HepG2 (cell line): ENCODE data around the gene MAGI1. TPM values are rescaled to one million over a fixed set of nuclear protein-coding genes. Genes with fewer than 3 reads are reported as not detected.
A peak's percentile ranks its signal among the peaks of the same experiment; 100 is the strongest.

Experiments
- ATAC-seq: fragments of 200-7000 bp; cut with Tn5 transposase; 3 replicates; pipeline ENCODE4 v1.9.1; 2020; ENCODE audit warnings: mild to moderate bottlenecking, moderate library complexity
- BruUV-seq: library from RNA; stranded (reverse); fragments of 400-500 nt; replicated peaks from 2 replicates; lab custom pipeline; 2021; lab: Mats Ljungman, UMichigan
- CTCF ChIA-PET: fragments of 300-600 bp; formaldehyde crosslinking; extraction: SDS; loops from one replicate; lab custom pipeline; 2021; ENCODE audit warnings: low total read pairs, inconsistent platforms, low intra/inter-chr PET ratio; lab: Yijun Ruan, JAX
- POLR2A ChIA-PET: fragments of 350-600 bp; sonication (Branson Sonifier 250); formaldehyde crosslinking; loops from one replicate; lab custom pipeline; 2020; ENCODE audit warnings: antibody characterized with exemption, inconsistent platforms; lab: Yijun Ruan, JAX
- DNase-seq: peaks from one replicate; pipeline ENCODE4 v3.0.0-alpha.2; 2015; ENCODE audit warnings: low spot score
- FAIRE-seq: peaks from 3 replicates; lab custom pipeline; 2011; peaks lifted over from hg19 to GRCh38; lab: Jason Lieb, UNC
- H2AFZ ChIP-seq: one replicate; pipeline ENCODE4 v1.6.1; 2011; ENCODE audit warnings: low read length, inconsistent platforms
- H3K27ac ChIP-seq: fragments of 300-600 bp; 3 replicates; pipeline ENCODE4 v1.8.0; 2011; ENCODE audit warnings: mixed run types, mild to moderate bottlenecking, mixed read lengths, low read length, inconsistent platforms; ENCODE audit not compliant: insufficient read depth; ENCODE audit errors: extremely low read length
- H3K27me3 ChIP-seq, 2 experiments: fragments of 200-600 bp in 1 of 2; 2 replicates in 1 of 2; 3 replicates in 1 of 2; pipeline versions ENCODE4 v1.6.0 to v1.8.0; 2011; ENCODE audit warnings: low read length in 2 of 2, mild to moderate bottlenecking in 2 of 2, moderate library complexity in 2 of 2, inconsistent platforms in 1 of 2; ENCODE audit not compliant: insufficient read depth in 2 of 2, control insufficient read depth in 1 of 2
- H3K36me3 ChIP-seq, 2 experiments: fragments of 200-600 bp in 1 of 2; replicated peaks in 1 of 2; 2 replicates in 1 of 2; 3 replicates in 1 of 2; pipeline versions ENCODE4 v1.5.1 to v1.8.0; 2011; ENCODE audit warnings: low read length in 2 of 2, inconsistent platforms in 1 of 2; ENCODE audit not compliant: insufficient read depth in 2 of 2, control insufficient read depth in 1 of 2
- H3K4me1 ChIP-seq: 2 replicates; pipeline ENCODE4 v1.5.1; 2012; ENCODE audit warnings: low read length, inconsistent platforms; ENCODE audit not compliant: insufficient read depth
- H3K4me2 ChIP-seq: 2 replicates; pipeline ENCODE4 v1.6.0; 2011; ENCODE audit warnings: low read depth, low read length, inconsistent platforms
- H3K4me3 ChIP-seq, 3 experiments: fragments of 200-600 bp in 1 of 3; sonication (generic), shearing (Covaris generic) in 1 of 3; replicated peaks in 1 of 3; 2 replicates each; pipeline ENCODE4 v1.5.1; 2011 to 2016; ENCODE audit warnings: low read length in 3 of 3, inconsistent platforms in 2 of 3, low read depth in 2 of 3, mild to moderate bottlenecking in 2 of 3, control low read depth in 1 of 3, mixed read lengths in 1 of 3; ENCODE audit not compliant: insufficient read depth in 1 of 3
- H3K79me2 ChIP-seq: one replicate; pipeline ENCODE4 v1.6.1; 2011; ENCODE audit warnings: low read length, inconsistent platforms; ENCODE audit not compliant: insufficient read depth
- H3K9ac ChIP-seq: 2 replicates; pipeline ENCODE4 v1.6.0; 2011; ENCODE audit warnings: mild to moderate bottlenecking, low read depth, low read length, inconsistent platforms; ENCODE audit not compliant: insufficient read depth
- H3K9me3 ChIP-seq: 2 replicates; pipeline ENCODE4 v1.5.1; 2012; ENCODE audit warnings: mild to moderate bottlenecking, low read length
- H4K20me1 ChIP-seq: 2 replicates; pipeline ENCODE4 v1.6.0; 2011; ENCODE audit warnings: inconsistent platforms, mild to moderate bottlenecking, low read length, moderate library complexity; ENCODE audit not compliant: insufficient read depth
- ARHGAP35 ChIP-seq: sonication (generic); formaldehyde crosslinking; IDR thresholded peaks from 2 replicates; pipeline ENCODE4 v1.9.0; 2022; ENCODE audit warnings: mild to moderate bottlenecking, inconsistent platforms, moderate library complexity, missing genetic modification reagents, borderline replicate concordance
- CEBPG ChIP-seq: IDR thresholded peaks from 2 replicates; pipeline ENCODE4 v1.6.1; 2016
- FOXA3 ChIP-seq: IDR thresholded peaks from 2 replicates; pipeline ENCODE4 v1.6.1; 2016; ENCODE audit warnings: missing genetic modification reagents, missing compliant biosample characterization
- KMT2B ChIP-seq: IDR thresholded peaks from 2 replicates; pipeline ENCODE4 v1.6.1; 2016; ENCODE audit warnings: missing genetic modification reagents, missing compliant biosample characterization
- NPAS2 ChIP-seq: sonication (generic); formaldehyde crosslinking; IDR thresholded peaks from 2 replicates; pipeline ENCODE4 v1.8.0; 2022; ENCODE audit warnings: mild to moderate bottlenecking, missing genetic modification reagents, borderline replicate concordance
- PHB2 ChIP-seq: fragments of 450-650 bp; IDR thresholded peaks from 2 replicates; pipeline ENCODE4 v1.6.1; 2018; ENCODE audit not compliant: partially characterized antibody
- SALL1 ChIP-seq: sonication (generic); formaldehyde crosslinking; IDR thresholded peaks from 2 replicates; pipeline ENCODE4 v1.8.0; 2022; ENCODE audit warnings: mild to moderate bottlenecking, missing genetic modification reagents
- SAP130 ChIP-seq: IDR thresholded peaks from 2 replicates; pipeline ENCODE4 v1.6.1; 2016; ENCODE audit warnings: low read depth
- ZMYM2 ChIP-seq: sonication (generic); formaldehyde crosslinking; IDR thresholded peaks from 2 replicates; pipeline ENCODE4 v1.8.0; 2022; ENCODE audit warnings: mild to moderate bottlenecking, missing genetic modification reagents
- ZNF180 ChIP-seq: sonication (generic); formaldehyde crosslinking; IDR thresholded peaks from 2 replicates; pipeline ENCODE4 v1.4.0; 2020; ENCODE audit warnings: low read depth, missing genetic modification reagents, borderline replicate concordance
- ZNF235 ChIP-seq: sonication (generic); formaldehyde crosslinking; IDR thresholded peaks from 2 replicates; pipeline ENCODE4 v1.8.1; 2023; ENCODE audit warnings: mild to moderate bottlenecking, missing genetic modification reagents, borderline replicate concordance
- ZNF564 ChIP-seq: sonication (generic); formaldehyde crosslinking; IDR thresholded peaks from 2 replicates; pipeline ENCODE4 v1.8.1; 2023; ENCODE audit warnings: mild to moderate bottlenecking, missing genetic modification reagents
- WGBS: methylation state at CpG from one replicate; pipeline ENCODE4 v1.1.6; 2017; ENCODE audit warnings: low lambda C conversion rate; 5-methylcytosine and 5-hydroxymethylcytosine counted together
- in situ Hi-C: cut with HindIII; loops from 2 replicates; pipeline ENCODE4 v1.10.0; 2017; ENCODE audit warnings: low pct_unique_long_range_greater_than_20kb; ENCODE audit not compliant: extremely low pct_ligation_motif_present
- intact Hi-C: fragments of 100-400 bp; cut with micrococcal nuclease; formaldehyde crosslinking; loops from one replicate; pipeline ENCODE4 v1.10.0; 2022; ENCODE audit not compliant: unreplicated experiment
- polyA plus RNA-seq, 8 experiments: library from polyadenylated mRNA; depleted of rRNA in 3 of 8; stranded (reverse) in 7 of 8; unstranded in 1 of 8; fragments of >200 nt; fragmentation: Illumina TruSeq in 4 of 8; extraction: Trizol in 4 of 8; gene quantifications; 2 replicates each; pipeline versions ENCODE4 v1.2.1 to v1.2.3, GENCODE V29; 2011 to 2016; ENCODE audit warnings: low read depth in 4 of 8, missing spikeins in 1 of 8, mixed read lengths in 1 of 8; ENCODE audit not compliant: insufficient read depth in 1 of 8
- total RNA-seq, 5 experiments: library from RNA; depleted of rRNA; stranded (reverse); fragments of >200 nt; fragmentation: Illumina TruSeq; extraction: Trizol; gene quantifications; 2 replicates each; pipeline ENCODE4 v1.2.3, GENCODE V29; 2016; ENCODE audit warnings: low read depth in 1 of 5
- TF ChIP-seq, protein P1 (sequence below): sonication (generic); formaldehyde crosslinking; IDR thresholded peaks from 2 replicates; pipeline ENCODE4 v1.4.0; 2020; ENCODE audit warnings: mild to moderate bottlenecking, missing genetic modification reagents
- TF ChIP-seq, protein P2 (sequence below): sonication (generic); formaldehyde crosslinking; IDR thresholded peaks from 2 replicates; pipeline ENCODE4 v1.5.1; 2020; ENCODE audit warnings: mild to moderate bottlenecking, missing genetic modification reagents, borderline replicate concordance
- TF ChIP-seq, protein P3 (sequence below): sonication (generic); formaldehyde crosslinking; IDR thresholded peaks from one replicate; pipeline ENCODE4 v1.5.1; 2020; ENCODE audit warnings: mild to moderate bottlenecking, missing genetic modification reagents; ENCODE audit errors: not compliant biosample characterization

MAGI1 gene
- total and polyA plus RNA-seq, 2 of the 13 experiments (the other 11 are each of a cell fraction or from before 2014, with no cell fraction given), result 22.2 to 26.0 TPM

DNA sequence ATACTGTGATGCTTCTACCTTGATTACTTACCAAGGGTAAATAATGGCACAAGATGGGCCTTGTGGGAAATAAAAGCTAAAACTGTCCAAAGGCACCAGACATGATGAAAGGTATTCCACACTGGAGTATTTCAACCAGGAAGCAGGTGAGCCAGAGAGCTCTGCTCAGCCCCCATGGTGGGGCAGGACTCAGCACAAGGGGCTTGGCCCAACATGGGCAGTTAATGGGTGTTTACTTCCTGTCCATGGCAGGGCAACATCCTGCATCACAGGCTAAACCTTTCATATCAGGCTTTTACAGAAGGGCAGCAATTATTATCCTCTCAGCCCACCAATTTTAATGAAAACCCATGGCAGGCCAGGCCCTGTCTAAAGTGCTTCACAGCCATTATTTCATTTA, 38.2 kb downstream of the MAGI1 start (continued):
- TF ChIP-seq, protein P1, sequence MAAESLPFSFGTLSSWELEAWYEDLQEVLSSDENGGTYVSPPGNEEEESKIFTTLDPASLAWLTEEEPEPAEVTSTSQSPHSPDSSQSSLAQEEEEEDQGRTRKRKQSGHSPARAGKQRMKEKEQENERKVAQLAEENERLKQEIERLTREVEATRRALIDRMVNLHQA (CRISPR knock-in tag), result no peak
- TF ChIP-seq ZNF180 (no peak), FOXA3 (0 out of 2 replicates have a peak, but pooled peaks have one; percentile 7), SAP130 (CRISPR knock-in tag) (0 out of 2 replicates have a peak, but pooled peaks have one; percentile 12)
- TF ChIP-seq, all 625 proteins: peak for 6

DNA sequence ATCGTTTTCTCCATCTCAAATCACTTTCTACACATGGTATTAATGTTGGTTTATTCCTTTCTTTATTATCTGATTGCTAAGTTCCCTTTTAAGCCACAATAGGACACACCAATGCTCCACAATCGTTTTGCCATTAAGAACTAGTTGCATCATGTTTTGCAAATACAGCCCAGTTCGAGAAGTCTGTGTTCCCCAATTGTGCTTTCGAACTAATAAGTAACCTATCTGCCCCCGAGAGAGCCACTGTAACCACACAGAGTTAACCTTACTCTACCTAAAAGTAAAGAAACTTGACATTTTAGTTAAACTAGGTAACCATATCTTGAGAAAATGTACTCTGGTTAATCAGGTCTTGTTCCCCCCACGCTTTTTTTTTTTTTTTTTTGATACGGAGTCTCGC, 39.1 kb downstream of the MAGI1 start:
- peak overlapping the region; percentile 65 for H3K4me2 ChIP-seq
- WGBS, result 1% methylated on average over 8 of the region's 8 CpGs
- peaks cover 82% of the 10 kb centered on the region for H3K79me2 ChIP-seq
- POLR2A ChIA-PET, result interaction anchor here (0.7 to 2.5 kb wide), 3 partner anchors 38 to 505 kb away, joined by 3 to 8 read pairs (median 6); no protein-coding TSS in a partner anchor
- no TSS peak for BruUV-seq
- H3K4me1 ChIP-seq, result peaks cover 44% of the 10 kb centered on the region
- FAIRE-seq (peak; percentile 72), DNase-seq (peak; percentile 73), ATAC-seq (peak; percentile 93)
- H4K20me1 ChIP-seq, result peaks cover 25% of the 10 kb centered on the region; the same call in 1 of the 2 replicates
- H3K27me3 ChIP-seq, result no peaks in the 10 kb centered on the region
- CTCF ChIA-PET, result no interaction called here
- H3K9ac ChIP-seq, result peak overlapping the region; percentile 54
- peak overlapping the region; percentile 41 to 66 (median 43) for H3K4me3 ChIP-seq
- H3K36me3 ChIP-seq, result peaks cover 3 to 7% of the 10 kb centered on the region in 2 experiments; a peak in 2 of 5 replicates
- in situ Hi-C loops, result no loop called here
- H3K27ac ChIP-seq, result peak overlapping the region; percentile 54
- intact Hi-C loops, result loop anchor here (5.0 kb wide), 1 partner anchor 38 kb away; the partner anchor contains the start of gene MAGI1
- no peaks in the 10 kb centered on the region for H3K9me3 ChIP-seq
- H2AFZ ChIP-seq, result no peak overlapping the region
- TF ChIP-seq ZNF564 (CRISPR knock-in tag) (no peak), PHB2 (no peak), CEBPG (peak; percentile 95), ZMYM2 (CRISPR knock-in tag) (no peak), SALL1 (CRISPR knock-in tag) (no peak), ZNF235 (CRISPR knock-in tag) (no peak), KMT2B (CRISPR knock-in tag) (no peak), ARHGAP35 (CRISPR knock-in tag) (no peak), NPAS2 (CRISPR knock-in tag) (no peak)
- TF ChIP-seq, protein P2, sequence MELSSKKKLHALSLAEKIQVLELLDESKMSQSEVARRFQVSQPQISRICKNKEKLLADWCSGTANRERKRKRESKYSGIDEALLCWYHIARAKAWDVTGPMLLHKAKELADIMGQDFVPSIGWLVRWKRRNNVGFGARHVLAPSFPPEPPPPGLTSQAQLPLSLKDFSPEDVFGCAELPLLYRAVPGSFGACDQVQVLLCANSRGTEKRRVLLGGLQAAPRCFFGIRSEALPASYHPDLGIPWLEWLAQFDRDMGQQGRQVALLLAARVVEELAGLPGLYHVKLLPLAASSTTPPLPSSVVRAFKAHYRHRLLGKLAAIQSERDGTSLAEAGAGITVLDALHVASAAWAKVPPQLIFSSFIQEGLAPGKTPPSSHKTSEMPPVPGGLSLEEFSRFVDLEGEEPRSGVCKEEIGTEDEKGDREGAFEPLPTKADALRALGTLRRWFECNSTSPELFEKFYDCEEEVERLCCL, result no peak
- TF ChIP-seq, protein P3, sequence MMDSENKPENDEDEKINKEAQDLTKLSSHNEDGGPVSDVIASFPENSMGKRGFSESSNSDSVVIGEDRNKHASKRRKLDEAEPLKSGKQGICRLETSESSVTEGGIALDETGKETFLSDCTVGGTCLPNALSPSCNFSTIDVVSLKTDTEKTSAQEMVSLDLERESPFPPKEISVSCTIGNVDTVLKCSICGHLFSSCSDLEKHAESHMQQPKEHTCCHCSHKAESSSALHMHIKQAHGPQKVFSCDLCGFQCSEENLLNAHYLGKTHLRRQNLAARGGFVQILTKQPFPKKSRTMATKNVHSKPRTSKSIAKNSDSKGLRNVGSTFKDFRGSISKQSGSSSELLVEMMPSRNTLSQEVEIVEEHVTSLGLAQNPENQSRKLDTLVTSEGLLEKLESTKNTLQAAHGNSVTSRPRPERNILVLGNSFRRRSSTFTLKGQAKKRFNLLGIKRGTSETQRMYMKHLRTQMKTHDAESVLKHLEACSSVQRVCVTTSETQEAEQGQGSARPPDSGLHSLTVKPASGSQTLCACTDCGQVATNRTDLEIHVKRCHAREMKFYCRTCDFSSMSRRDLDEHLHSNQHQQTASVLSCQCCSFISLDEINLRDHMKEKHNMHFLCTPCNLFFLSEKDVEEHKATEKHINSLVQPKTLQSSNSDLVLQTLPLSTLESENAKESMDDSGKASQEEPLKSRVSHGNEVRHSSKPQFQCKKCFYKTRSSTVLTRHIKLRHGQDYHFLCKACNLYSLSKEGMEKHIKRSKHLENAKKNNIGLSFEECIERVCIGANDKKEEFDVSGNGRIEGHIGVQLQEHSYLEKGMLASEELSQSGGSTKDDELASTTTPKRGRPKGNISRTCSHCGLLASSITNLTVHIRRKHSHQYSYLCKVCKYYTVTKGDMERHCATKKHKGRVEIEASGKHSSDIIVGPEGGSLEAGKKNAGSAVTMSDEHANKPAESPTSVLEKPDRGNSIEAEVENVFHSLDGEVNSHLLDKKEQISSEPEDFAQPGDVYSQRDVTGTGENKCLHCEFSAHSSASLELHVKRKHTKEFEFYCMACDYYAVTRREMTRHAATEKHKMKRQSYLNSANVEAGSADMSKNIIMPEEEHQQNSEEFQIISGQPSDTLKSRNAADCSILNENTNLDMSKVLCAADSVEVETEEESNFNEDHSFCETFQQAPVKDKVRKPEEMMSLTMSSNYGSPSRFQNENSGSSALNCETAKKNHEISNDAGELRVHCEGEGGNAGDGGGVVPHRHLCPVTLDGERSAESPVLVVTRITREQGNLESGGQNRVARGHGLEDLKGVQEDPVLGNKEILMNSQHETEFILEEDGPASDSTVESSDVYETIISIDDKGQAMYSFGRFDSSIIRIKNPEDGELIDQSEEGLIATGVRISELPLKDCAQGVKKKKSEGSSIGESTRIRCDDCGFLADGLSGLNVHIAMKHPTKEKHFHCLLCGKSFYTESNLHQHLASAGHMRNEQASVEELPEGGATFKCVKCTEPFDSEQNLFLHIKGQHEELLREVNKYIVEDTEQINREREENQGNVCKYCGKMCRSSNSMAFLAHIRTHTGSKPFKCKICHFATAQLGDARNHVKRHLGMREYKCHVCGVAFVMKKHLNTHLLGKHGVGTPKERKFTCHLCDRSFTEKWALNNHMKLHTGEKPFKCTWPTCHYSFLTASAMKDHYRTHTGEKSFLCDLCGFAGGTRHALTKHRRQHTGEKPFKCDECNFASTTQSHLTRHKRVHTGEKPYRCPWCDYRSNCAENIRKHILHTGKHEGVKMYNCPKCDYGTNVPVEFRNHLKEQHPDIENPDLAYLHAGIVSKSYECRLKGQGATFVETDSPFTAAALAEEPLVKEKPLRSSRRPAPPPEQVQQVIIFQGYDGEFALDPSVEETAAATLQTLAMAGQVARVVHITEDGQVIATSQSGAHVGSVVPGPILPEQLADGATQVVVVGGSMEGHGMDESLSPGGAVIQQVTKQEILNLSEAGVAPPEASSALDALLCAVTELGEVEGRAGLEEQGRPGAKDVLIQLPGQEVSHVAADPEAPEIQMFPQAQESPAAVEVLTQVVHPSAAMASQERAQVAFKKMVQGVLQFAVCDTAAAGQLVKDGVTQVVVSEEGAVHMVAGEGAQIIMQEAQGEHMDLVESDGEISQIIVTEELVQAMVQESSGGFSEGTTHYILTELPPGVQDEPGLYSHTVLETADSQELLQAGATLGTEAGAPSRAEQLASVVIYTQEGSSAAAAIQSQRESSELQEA (CRISPR knock-in tag), result no peak
